Measurements from ENCODE around the gene MAEA.

Gene MAEA

DNA sequence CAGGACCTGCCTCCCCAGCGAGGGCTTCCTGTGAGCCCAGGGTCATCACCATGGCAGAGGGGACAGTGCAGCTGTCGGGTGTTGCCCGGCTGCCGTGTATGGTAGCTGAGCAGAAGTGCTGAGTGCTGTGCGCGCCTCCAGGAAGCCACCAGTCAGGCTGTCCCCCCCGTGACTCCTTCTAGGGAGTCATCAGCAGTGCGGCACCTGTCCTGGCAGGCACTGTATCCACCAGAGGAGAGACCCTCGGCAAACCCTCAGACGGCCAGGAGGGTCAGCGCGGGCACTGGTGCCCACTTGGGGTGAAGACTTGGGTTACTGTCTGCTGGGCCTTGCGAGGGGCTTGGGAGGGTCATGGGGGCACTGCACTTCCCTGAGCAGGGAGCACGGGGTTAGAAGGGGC is 65.7 kb downstream of the MAEA start:
- no peak for DNase-seq

DNA sequence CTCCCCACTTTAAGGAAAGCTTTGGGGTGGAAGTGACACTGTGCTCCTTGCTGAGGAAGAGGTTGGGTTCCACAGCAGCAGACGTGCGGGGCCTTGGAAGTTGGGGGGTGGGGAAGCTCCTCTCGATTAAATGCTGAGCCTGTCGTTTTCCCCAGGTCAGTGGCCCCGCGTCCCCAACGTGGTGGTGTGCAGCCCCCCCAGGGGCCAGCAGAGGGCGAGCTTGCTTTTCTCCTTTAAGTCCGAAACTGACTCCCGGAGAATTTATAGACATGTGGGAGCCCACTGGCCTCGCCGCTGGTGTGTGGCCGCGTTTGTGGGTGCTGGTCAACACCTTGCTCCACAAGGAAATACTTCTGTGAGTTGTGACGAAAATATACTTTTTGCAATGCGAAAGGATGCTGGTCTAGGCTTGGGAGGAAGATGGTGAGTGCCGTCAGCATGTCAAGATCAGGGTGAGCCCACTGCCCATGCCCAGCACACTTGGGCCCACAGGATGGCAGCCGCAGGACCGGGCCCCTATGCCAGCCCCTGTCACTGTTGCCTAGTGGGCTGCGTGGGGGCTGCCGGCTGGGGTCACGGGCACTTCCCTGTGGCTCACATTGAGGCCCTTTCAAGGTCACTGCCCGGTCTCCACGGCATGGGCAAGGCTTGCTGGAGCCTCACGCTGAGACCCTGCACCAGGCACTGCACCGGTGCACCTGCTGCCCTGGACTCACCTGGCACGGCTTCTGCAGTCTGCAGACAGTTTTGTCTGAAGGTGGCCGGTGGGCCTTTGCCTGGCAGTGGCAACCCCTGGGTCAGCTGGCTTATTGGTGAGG is 66.7 kb downstream of the MAEA start:
- DNase-seq = no peak

DNA sequence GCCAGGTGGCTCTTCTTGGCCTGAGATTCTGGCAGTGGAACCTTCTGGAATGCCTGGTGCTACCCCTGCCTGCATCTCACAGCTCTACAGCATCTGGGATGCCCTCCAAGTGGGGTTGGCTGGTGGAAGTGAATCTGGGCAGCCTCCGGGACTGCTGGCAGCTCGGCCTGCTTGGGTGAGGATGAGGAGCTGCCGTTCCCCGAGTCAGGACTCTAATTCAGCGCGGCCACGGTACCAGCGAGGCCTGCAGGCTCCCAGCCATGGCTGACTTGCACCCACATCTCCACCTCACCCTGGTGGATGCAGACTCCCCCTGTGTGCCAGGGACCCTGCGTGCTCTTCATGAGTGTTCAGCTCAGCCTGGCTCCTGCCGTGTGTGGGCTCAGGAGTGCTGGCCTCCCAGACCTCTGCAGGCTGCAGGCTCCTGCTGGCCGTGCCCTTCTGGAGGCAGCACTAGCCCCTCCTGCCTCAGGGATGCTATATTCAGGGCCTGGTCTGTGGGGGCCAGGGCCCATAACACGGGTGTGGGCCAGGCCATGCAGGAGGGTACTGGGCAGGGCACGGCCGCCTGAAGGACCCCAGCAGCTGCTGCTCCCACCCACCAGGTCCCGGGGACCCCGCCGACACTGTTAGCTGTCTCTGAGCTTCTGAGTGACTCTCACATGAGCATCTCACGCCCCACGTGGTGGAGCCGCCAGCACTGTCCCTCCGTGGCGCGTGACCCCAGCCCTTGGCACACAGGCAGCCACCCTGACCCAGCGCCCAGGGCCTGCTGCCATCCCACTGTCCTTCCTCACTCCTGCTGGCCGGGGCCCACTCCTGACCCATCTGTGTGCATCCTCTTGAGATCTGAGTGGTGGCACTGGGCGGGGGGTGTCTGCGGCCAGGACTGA is 67.9 kb downstream of the MAEA start:
- DNase-seq = no peak

DNA sequence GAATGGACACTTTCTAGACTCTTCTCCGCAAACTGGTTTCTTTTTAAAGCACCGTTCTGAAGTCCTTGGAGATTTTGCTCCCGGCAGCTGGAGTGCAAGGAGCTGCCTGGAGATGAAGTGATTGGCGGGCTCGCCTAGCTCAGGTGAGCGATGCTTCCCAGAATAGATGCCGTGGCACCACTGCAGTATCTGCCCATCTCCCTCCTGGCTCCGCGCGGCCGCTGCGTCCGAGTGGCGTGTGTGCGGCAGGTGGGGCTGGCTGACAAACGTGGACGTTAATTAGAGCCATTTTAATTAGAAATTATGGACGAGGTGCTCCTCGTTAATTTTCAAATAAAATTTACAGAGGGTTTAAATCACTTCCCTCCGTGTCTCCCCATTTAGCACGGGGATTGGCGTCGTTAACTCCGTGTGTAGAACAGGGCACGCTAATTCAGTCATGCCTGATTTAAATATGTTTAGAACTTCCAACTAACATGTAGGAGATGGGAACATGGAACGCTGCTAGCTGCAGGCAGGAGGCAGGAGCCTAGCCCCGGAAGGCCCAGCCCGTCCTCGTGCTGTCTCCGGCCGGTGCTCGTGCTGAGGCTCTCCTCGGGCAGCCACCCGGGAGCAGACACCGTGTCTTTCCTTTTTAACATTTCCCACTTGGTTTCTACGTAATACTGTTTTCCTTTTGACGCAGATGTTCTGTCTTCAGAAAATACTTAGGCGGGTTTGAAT is 68.9 kb downstream of the MAEA start:
- no peak for DNase-seq

DNA sequence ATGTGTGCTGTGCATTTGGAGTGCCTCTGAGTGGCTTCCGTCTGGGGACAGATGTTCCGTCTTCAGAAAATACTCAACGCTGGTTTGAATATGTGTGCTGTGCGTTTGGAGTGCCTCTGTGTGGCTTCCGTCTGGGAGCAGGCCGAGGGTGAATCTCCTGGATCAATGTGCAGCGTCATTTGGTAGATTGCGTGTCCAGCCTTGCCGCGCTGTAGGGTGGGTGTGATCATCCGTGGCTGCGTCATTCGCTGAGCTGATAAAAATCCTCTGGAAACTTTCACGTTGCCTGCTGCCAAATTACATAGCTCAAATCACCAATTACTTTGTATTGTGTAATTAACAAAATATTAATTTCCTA is 69.4 kb downstream of the MAEA start:
- DNase-seq = no peak

DNA sequence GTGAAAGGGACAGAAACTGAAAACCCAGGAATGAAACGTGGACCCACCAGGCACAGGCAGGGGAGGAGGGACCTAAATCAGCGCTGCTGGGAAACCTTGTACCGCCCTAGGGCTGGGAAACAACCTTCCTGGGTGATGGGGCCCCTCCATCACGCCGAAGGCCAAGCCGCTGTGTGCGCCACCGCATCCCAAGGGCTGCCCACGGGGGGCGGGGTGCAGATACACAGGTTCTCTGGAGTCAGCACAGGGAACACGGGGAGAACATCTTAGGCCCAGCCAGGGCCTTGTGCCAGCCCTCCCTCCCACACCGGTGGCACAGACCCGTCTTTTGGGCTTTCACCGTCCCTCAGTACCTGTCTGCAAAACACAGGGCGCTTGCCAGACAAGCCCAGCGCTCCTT is 70.3 kb downstream of the MAEA start:
- no peak for DNase-seq

DNA sequence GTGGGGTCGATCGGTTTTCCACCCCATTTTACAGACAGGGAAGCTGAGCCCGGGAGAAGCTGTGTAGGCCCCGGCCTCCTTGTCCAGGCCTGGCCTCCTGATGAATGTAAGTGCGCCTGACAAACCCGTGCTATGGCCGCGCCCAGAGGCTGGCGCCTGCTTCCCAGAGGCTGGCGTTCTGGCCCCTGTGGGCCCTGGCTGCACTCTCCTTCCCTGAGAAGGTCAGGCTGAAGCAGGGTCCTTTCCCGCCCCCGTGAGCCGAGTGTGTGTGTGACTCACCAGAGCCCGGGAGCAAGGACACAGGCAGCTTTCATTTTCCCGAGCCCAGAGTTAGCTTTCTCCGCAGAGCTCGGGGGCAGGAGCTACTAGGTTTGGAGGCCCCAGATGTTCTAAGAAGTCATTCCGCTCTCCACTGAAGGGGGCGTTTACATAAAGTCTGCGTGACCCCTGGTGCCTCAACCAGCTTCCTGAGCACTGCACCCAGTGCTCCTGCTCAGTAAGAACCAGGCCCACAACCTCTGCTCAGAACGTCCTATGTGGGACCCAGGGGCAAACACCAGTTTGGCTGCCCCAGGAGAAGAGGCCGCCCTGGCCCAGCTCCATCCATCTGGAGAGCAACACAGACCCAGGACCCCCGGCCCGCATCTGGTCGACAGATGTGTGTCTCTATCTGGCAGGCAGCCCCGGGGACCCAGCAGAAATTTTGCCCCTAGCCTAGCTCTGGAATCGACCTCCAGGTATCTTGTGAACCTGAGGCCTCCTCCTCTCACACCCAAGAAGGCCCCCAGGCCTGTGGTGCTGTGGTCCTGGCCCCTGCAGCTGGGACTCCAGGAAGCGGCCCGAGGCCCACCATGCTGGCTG is 71.0 kb downstream of the MAEA start:
- DNase-seq = no peak

DNA sequence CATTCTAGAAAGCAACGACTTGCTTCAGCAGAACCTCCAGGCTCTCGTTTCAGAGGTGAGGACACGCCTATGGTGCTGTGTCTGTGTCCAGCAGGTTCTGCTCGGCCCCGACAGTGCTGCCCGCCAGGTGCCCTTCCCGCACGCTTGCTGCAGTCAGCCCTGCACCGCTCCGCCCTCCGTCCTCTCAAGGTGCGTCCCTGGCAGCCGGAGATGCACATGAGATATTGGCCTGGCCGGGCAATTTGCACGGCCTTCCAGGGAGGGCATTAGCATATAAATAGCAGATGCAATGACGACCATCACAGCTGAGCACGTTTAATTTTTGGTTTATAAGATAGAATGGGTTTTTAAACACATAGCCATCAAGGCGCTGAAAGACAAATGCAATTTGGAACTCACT is 71.7 kb downstream of the MAEA start:
- DNase-seq = no peak

DNA sequence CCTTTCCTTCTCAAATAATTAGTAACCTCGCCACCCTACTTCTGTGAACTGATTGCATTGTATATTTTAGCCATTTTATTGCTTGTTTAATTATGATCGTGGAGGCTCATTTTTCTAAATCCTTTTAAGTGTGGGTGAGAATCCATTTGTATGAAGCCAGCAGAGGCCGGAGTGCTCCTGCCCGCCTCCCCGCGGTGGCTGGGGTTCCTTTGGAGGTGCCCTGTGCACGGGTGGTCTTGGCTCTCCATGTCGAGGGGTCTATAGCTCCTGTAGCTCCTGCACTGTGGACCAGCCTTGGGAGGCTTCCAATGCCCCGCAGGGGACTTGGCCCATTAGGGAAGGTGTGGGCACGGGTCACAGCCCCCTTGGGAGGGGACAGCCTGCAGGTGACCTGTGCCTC is 72.4 kb downstream of the MAEA start:
- DNase-seq = no peak

DNA sequence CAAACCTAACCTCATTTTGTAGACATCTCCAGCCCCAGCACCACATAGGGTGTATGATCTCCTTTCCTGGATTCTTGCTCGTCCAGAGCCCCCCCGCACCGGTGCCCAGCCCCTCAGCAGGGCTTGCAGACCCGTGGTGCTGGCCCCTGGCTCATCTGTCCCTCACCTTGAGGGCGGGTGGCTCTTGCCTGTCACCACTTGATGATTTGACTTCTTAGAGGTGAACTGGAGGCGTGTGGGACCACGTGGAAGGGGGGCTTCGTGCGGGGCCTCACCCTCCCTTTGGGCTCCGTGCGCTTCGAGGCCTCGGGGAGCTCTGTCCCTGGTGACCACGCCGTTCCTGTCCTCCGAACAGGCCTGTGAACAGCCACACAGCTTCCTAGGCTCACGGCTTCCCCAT is 72.8 kb downstream of the MAEA start:
- no peak for DNase-seq

DNA sequence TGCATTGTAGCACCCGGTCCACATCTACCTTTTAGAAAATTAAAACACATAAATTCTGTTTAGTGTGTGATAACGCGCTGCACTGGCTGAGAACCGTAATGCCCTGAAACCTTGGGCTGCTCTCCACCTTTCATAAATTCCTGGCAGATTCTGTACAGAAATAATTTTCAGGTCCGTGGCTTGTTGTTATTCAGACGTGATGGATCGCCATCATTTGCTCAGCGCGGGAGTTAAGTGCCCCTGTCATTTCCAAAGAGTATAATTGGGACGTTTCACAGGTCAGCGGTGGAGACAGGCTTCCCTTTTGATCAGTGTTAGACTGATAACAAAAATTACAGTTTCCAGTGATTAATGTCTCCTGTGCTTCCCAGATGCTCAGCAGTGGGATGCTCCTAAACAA is 73.8 kb downstream of the MAEA start:
- DNase-seq = no peak

DNA sequence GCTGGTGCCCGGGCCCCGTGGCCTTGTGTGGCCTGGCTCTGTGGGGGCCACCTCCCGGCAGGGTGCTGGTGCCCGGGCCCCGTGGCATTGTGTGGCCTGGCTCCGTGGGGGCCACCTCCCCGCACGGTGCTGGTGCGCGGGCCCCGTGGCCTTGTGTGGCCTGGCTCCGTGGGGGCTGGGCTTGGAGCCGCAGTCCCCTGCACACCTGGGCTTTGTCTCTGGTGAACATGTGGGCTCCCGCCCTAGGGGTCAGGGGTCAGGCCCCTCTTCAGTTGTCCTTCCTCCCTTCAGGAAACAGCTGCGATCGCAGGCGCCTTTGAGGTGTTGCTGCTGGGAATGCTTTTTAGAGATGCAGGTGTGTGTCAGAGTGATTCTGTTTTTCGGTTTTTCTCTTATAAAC is 74.5 kb downstream of the MAEA start:
- DNase-seq = no peak

DNA sequence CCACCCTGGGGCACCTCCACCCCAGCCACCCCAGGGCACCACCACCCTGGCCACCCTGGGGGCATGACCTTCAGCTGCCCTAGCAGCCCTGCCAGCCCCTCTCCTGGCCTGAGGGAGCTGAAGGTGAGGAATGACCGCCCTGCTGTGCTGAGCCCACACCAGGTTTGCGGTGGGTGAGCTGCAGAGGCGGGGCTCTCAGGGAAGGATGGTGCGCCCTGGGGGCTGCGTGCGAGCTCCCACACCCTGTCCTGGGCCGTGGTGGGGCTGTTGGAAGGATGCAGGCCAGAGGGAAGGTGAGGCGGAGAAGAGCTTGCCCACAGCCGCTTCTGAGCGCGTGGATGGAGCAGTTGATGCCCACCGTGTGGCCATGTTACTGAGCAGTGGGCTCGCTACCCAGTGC is 75.1 kb downstream of the MAEA start:
- no peak for DNase-seq

DNA sequence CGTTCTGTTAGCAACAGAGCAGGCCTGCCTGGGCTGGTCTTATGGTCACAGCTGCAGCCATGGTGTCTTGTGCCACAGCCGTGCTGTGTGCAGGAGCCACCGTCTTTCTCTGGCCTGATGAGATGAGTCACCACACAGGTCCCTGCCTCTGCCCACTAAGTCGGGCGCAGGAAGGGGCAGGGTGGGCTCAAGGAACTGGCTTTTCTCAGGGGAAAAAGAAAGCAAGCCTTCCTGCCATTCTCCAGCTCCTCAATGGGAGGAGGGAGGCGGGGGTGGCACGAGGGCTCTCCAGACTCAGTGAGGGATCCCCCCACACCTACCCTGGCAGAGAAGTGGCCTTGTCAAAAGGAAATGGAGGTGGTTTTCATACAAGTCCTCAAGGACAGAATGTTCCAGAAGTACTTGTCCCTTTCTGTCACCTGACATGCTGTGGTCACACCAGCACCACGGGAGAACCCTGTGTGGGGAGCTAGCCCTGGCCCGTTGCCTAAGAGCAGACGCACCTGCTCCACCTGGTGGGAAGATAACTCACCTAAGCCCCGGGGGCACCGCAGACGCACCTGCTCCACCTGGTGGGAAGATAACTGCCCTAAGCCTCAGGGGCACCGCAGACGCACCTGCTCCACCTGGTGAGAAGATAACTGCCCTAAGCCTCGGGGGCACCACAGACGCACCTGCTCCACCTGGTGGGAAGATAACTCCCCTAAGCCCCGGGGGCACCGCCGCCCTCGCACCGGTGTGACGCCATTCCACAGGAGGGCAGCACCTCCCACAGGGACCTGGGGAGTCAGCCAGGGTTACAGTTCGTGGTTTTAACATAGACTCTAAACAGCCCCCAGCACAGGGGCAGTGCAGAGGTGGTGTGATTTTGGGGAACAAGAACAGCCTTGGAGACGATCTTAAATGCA is 75.8 kb downstream of the MAEA start:
- DNase-seq = no peak

DNA sequence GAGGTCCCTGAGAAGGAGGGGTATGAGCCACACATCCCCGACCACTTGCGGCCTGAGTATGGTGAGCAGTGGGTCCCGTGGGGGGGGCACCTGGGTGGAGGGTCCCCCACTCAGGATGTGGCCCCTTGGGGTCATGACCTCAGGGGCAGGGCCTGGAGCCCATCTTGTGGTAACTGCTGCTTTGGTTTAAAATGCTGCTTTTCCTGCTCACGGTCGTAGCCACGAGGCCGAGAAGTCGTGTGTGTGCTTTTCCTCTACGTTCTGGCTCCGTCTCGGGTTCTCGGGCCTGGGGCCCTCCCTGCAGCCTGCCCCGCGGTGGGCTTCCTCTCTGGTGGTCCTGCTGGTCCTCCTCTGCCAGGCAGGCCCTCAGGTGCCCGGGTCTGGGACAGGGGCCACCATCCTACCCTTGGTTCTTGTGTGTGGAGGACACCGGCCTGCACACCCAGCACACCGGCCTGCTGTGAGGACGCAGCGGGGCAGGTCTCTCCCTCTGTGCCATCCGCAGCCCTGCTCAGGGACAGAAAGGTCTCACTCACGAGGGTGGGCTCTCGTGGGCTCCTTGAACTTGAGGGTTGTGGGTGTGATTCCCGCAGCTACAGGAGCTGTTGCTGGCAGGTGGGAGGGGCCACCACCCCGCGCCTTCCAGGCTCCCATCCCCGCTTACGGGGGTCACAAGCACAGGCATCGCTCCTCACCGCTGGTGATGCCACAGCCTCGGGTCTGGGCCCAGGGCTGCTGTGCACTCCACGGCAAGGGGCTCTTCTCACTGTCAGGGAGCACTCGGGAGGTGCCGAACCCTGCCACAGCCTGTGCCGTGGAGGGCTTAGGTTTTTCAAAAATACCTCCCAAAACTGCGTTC is 76.9 kb downstream of the MAEA start:
- no peak for DNase-seq

DNA sequence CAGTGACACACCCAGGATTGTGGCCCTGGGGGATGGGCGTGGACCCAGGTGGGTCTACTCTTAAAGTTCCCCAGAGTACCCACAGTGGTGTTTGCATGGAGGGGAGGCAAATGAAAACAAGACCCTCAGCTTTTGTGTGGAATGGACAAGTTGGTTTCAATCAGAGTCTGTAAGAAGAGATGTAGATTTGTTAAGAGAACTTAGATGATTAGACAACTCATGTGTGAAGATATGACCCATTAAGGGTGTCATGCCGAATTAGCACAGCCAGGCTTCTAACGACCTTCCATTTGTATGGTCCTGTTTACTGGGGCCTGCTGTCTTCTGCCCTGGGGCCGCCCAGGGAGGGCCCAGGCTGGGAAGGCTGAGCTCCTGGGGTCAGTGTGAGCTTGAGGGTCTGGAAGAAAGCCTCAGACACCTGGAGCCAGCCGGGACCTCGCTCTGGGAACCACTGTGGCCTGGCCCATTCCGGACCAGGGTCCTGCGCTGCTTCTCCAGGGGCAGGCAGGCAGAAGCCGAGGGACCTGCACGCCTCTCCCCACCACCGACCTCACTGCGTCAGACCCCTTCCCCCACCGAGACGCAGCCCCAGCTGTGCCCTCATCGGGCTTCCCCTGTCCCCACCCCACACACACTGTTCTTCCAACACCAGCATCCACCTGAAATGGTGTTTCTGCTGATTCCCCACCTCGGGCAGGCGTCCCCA is 77.7 kb downstream of the MAEA start:
- DNase-seq = no peak

DNA sequence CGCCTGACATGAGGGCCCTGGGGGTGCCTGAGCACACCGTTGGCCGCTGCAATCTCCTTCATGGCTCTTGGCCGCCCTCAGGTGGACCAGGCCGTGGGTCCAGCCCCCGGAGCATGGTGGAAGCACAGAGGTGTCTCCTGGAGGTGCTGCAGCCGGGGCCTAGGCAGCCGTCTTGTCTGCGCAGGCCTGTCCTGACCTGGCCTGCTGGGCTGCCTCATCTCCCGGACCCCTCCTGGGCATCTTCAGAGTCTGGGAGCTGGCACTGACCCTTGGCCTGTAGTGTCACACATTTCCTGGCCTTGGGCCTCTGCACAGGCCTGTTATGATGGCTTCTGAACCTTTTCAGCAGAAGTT is 78.2 kb downstream of the MAEA start:
- DNase-seq = no peak

DNA sequence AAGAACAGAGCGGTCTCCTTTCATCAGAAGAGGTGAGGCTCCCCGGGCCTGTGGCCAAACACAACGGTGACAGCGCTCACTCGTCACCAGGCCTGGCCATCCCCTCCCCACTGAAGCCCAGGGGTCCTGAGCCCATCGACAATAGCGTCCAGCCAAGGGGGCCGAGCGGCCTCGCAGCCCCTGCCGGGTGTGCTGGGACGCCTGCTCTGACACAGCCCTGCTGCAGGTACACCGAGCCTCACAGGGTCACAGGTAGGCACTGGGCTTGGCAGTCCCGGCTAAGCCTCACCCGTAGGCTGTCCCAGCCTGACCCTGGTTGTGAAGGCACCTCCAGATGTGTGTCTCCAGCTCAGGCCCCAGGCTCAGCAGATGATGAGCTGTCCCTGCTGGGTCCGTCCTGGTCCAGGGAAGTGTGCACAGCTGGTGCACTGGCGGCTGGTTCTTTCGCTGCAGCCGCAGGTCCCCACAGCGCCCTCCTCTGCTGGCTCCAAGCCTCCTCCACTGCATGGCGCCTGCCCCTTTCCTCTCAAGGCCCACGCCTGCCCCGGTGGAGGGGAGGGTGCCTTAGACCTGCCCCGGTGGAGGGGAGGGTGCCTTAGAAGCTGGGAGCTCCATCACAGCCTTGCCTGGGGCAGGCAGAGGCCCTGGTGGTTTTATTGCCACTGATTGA is 78.9 kb downstream of the MAEA start:
- DNase-seq = no peak

DNA sequence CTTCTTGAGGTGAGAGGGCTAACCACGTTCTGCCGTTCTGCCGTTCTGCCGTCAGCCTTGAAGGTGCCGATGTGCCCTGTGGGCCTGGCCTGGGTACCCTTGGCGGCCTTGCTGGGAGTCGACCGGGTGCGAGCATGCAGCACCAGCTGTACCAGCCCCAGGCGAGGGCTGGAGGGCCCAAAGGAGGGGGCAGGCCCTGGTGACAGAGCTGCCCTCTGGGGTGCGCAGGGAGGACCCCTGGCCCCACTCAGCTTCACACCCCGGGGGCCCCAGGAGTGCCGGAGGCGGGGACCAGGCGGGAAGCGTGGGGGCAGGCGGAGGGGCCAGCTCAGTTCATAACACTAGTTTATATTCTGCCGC is 79.4 kb downstream of the MAEA start:
- no peak for DNase-seq

Measured in NCI-H446 treated with DMSO at 0.1 percent for 48 hours (cell line).